GM19324 (cell line): ENCODE data around the gene KRTAP5-2.
"Not testable (repeated sequence)": the region's sequence is repeated elsewhere in the genome, so short reads cannot be mapped to it uniquely, and the experiment has no call there.

ENCODE experiments used
- ATAC-seq: cut with Tn5 transposase; IDR thresholded peaks from one replicate; pipeline ENCODE4 v1.9.1; 2021; ENCODE audit warnings: mild to moderate bottlenecking, moderate library complexity; ENCODE audit not compliant: unreplicated experiment, low FRiP score

Gene KRTAP5-2

GRCh38 chr11:1592628-1593027, 5.5 kb downstream of the KRTAP5-2 start:
- ATAC-seq, result no peak

DNA sequence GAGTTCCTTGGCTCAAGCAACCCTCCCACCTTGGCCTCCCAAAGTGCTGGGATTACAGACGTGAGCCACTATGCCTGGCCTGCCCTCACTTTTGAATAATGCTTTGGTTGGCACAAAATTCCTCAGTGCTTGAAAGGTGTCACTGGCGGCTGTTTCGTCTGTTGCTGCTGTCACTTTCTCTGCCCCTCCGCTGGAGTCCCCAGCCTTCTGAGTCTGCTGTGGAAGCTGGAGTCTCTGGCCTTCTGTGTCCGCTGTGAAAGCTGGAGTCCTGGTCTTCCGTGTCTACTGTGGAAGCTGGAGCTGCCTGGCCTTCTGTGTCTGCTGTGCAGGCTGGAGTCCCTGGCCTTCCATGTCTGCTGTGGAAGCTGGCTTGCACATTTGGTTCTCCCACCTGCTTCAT, 8.1 kb downstream of the KRTAP5-2 start:
- ATAC-seq, result no peak

- not testable (repeated sequence) for ATAC-seq
Observed at GRCh38 chr11:1589191-1589963, 8.7 kb downstream of the KRTAP5-2 start.

DNA sequence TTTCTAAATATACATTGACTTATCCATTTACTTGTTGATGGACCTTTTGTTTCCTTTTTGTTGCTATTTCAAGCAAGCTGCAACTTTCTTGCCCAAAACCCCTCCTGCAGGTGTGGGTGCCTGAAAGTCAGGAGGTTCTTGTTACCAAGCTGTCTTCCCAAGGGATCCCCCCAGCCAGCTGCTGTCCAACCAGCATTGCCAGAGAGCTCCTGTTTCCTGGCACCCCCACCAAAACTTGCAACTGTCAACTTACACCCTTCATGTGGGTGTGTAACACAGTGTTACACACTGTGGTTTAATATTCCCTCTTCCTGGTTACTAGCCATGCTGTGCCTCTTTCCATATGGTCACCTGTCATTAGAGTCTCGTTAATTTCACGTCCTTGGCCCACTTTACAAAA, 11.4 kb downstream of the KRTAP5-2 start:
- ATAC-seq, result no peak

GRCh38 chr11:1584661-1585370, 13.3 kb downstream of the KRTAP5-2 start, which contains the start of gene KRTAP5-1:
KRTAP5-1 (minus strand) TSS chr11:1585283; CDS start chr11:1585249, 34 bp downstream.
- ATAC-seq, result not testable (repeated sequence)

GRCh38 chr11:1582909-1583308, 15.2 kb downstream of the KRTAP5-2 start:
- not testable (repeated sequence) for ATAC-seq

DNA sequence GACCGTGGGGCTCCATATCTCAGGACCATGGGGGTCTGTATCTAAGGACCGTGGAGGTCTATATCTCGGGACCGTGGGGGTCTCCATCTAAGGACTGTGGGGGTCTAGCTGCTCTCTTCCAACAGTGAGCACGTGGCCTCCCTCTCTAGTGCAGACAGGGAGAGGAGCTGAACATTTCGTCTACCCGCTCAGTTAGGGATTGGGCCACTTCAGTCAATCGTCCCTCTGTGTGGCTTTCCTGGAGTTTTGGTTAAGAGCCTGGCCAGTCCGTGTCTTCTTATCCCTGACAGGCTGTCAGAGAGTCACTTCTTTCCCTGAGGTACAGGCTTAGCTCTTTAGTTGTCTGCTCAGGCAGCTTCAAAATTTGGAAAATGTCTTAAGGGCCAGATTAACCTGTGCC, 16.1 kb downstream of the KRTAP5-2 start:
- ATAC-seq, result no peak

- no peak for ATAC-seq
Observed at GRCh38 chr11:1576825-1577224, 21.3 kb downstream of the KRTAP5-2 start.

GRCh38 chr11:1575756-1576155, 22.3 kb downstream of the KRTAP5-2 start:
- ATAC-seq, result not testable (repeated sequence)

DNA sequence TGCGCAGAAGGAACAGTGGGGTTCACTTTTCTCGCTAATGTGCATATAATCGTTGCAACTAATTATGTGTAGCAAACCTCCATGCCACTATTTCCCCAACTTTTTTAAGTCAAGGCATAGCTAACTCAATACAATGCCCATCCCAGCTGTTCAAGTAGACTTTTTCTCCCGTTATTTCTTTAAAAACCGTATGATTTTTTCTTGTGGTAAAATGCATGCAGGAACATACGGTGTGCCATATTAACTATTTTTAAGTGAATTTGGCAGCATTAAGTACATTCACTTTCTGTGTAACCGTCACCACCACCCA, 23.2 kb downstream of the KRTAP5-2 start:
- no peak for ATAC-seq

- ATAC-seq, result no peak
Observed at GRCh38 chr11:1574238-1574932, 23.7 kb downstream of the KRTAP5-2 start.

GRCh38 chr11:1573903-1574237, 24.2 kb downstream of the KRTAP5-2 start:
- ATAC-seq, result no peak

- ATAC-seq, result no peak
Observed at GRCh38 chr11:1573077-1573902, 24.8 kb downstream of the KRTAP5-2 start.

GRCh38 chr11:1572197-1573076, 25.7 kb downstream of the KRTAP5-2 start, which contains the start of gene DUSP8:
DUSP8 (minus strand) TSS chr11:1572271; CDS start chr11:1565826, 6,445 bp downstream.
- ATAC-seq, result peak; percentile 44

GRCh38 chr11:1571760-1572196, 26.3 kb downstream of the KRTAP5-2 start:
- no peak for ATAC-seq

DNA sequence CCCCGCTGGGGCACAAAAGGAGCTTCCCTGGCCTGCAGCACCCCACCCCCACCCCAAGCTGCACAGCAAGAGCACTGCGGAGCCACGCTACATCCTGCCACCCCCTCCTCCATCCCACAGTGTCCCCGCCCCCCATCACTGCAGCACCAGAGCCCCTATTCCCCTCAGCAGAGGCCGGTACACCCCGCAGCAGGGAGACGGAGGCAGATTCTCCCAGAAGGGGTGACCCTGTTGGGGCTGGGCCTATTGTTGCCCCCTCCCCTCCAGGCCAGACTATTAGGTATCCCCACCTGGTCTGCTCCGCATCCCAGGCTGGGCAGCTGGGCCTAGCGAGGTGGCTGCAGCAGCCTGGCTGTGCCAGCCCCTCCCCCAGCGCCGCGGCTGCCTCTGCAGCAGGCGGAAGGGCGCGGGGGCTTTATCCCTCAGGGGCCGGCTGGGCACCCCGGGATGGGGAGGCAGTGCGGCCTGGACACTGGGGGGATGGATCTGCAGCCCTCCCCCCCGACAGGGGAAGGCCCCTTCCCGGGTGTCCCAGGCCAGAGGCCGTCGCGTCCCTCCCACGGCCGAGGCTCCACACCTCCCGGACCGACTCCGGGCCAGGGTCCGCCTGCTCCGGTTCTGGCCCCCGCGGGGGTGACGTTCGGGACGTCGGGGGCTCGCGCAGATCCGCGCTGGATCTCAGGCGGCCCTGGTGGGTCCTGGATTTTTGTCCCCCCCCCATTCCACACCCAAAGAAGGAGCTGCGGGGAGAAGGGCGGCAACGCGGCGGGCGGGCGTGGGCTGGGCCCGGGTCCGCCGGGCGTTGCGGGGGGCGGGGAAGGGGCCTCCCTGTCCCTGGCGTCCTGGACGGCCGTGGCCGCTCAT, 27.0 kb downstream of the KRTAP5-2 start:
- no peak for ATAC-seq

DNA sequence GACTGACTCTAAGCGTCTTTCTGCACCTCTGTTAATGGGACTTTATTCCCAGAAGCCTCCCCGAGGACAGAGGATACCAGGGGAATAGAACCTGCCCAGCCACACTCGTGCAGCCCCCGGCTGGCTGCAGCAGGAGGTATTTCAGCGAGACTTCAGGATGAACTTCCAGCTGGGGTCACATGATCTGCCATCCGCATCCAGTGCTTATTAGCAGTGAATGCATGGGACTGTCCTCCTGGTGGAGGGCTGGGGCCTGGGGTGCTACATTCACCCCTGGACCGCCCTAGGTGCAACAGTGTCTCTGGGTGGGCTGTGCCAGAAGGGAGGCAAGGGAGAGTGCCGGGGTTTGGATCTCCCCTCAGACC, 27.6 kb downstream of the KRTAP5-2 start:
- no peak for ATAC-seq

DNA sequence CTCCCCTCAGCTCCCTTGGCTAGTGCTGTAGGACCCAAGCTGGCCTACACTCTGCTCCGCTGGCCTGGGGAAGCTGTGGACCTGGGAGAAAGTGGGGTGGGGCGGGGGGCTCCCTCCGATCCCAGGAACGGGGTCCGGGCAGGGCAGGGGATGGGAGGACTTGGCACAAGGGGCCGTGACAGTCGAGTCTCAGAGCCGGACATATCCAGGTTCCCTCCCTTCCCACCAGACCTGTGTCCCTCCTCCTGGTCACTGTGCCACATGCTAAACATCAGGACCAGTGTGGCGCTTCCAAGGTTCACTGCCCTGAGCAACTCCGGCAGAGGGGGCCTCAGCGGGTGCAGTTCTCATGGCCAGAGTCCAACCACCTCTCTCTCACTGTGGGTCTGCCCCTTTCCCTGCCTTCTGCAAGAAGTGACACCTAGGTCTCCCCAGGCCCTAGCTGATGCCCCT, 28.1 kb downstream of the KRTAP5-2 start:
- no peak for ATAC-seq
